Vagina (tissue), 2 donors: Measurements from ENCODE around the gene JAKMIP3. TPM values are rescaled to one million over a fixed set of nuclear protein-coding genes. Genes with fewer than 3 reads are reported as not detected.

Experiments
- DNase-seq, 2 donors: peaks; one replicate each; pipeline ENCODE4 v3.0.0-alpha.2; 2017; ENCODE audit errors: extremely low spot score in 2 of 2
- H3K27ac ChIP-seq: fragments of 200-600 bp; sonication (generic); one replicate; pipeline ENCODE4 v1.5.1; 2019
- H3K27me3 ChIP-seq: fragments of 200-600 bp; sonication (generic); one replicate; pipeline ENCODE4 v1.5.1; 2019
- H3K36me3 ChIP-seq, 2 donors: fragments of 200-600 bp; sonication (generic); one replicate each; pipeline ENCODE4 v1.5.1; 2017 to 2019
- H3K4me1 ChIP-seq: fragments of 200-600 bp; sonication (generic); one replicate; pipeline ENCODE4 v1.5.1; 2019
- H3K4me3 ChIP-seq, 2 donors: fragments of 200-600 bp; sonication (generic); 1 replicate in 1 of 2; 2 replicates in 1 of 2; pipeline ENCODE4 v1.5.1; 2016 to 2019
- H3K9me3 ChIP-seq: fragments of 200-600 bp; sonication (generic); one replicate; pipeline ENCODE4 v1.5.1; 2019
- CTCF ChIP-seq, 3 experiments: fragments of 450-650 bp in 2 of 3; fragments of 200-600 bp in 1 of 3; sonication (generic) in 1 of 3; IDR thresholded peaks; one replicate each; pipeline ENCODE4 v1.5.1; 2017 to 2019; ENCODE audit warnings: antibody characterized with exemption in 3 of 3, mild to moderate bottlenecking in 2 of 3, moderate library complexity in 2 of 3
- POLR2A ChIP-seq, 2 donors: fragments of 450-650 bp; IDR thresholded peaks; one replicate each; pipeline ENCODE4 v1.6.1; 2017; ENCODE audit warnings: antibody characterized with exemption in 2 of 2, mild to moderate bottlenecking in 2 of 2, moderate library complexity in 2 of 2
- POLR2AphosphoS5 ChIP-seq, 2 donors: sonication (generic); formaldehyde crosslinking; IDR thresholded peaks; one replicate each; pipeline ENCODE4 v1.9.0; 2017; ENCODE audit warnings: antibody characterized with exemption in 2 of 2, mild to moderate bottlenecking in 2 of 2, low read depth in 1 of 2; ENCODE audit not compliant: insufficient read depth in 1 of 2
- intact Hi-C: fragments of 100-400 bp; cut with DNase I; formaldehyde crosslinking; loops from one replicate; pipeline ENCODE4 v1.15.1; 2023
- total RNA-seq: library from RNA; depleted of rRNA; stranded (reverse); fragments of >200 nt; gene quantifications from one replicate; pipeline ENCODE4 v1.2.3, GENCODE V29; 2016

Gene JAKMIP3
- total RNA-seq, 1 donor from 2014 or later = 0.49 TPM

- no peak for DNase-seq
- intact Hi-C loops = no loop called here
- no peaks in the 10 kb centered on the region for H3K27me3 ChIP-seq
- H3K4me1 ChIP-seq = peaks cover 3% of the 10 kb centered on the region
- H3K36me3 ChIP-seq = no peaks in the 10 kb centered on the region
- no peaks in the 10 kb centered on the region for H3K9me3 ChIP-seq
- no peak for TF ChIP-seq POLR2A (IDR thresholded peaks at IDR 0.05)
- no peak for TF ChIP-seq CTCF (IDR thresholded peaks at IDR 0.05)
- no peak for TF ChIP-seq POLR2AphosphoS5 (IDR thresholded peaks at IDR 0.05; ENCODE audit: insufficient read depth in 1 of 2, low read depth in 1 of 2)
- H3K4me3 ChIP-seq = no peak overlapping the region
- no peak overlapping the region for H3K27ac ChIP-seq
Observed at GRCh38 chr10:132030898-132031463, 34.8 kb upstream of the JAKMIP3 start.

GRCh38 chr10:132033632-132034031 lies 32.1 kb upstream of the JAKMIP3 start:
- Histone ChIP-seq H3K36me3 (no peaks in the 10 kb centered on the region), H3K9me3 (no peaks in the 10 kb centered on the region), H3K27me3 (no peaks in the 10 kb centered on the region), H3K27ac (no peak overlapping the region), H3K4me1 (peaks cover 6% of the 10 kb centered on the region), H3K4me3 (no peak overlapping the region)
- intact Hi-C loops = no loop called here
- TF ChIP-seq POLR2AphosphoS5 (IDR thresholded peaks at IDR 0.05; ENCODE audit: insufficient read depth in 1 of 2, low read depth in 1 of 2) (no peak), CTCF (IDR thresholded peaks at IDR 0.05) (no peak), POLR2A (IDR thresholded peaks at IDR 0.05) (no peak)
- no peak for DNase-seq

GRCh38 chr10:132035476-132035875 lies 30.3 kb upstream of the JAKMIP3 start:
- Histone ChIP-seq H3K4me3 (no peak overlapping the region), H3K4me1 (peaks cover 6% of the 10 kb centered on the region), H3K27me3 (no peaks in the 10 kb centered on the region), H3K27ac (no peak overlapping the region), H3K9me3 (no peaks in the 10 kb centered on the region), H3K36me3 (no peaks in the 10 kb centered on the region)
- DNase-seq = no peak
- intact Hi-C loops = no loop called here
- TF ChIP-seq POLR2AphosphoS5 (IDR thresholded peaks at IDR 0.05; ENCODE audit: insufficient read depth in 1 of 2, low read depth in 1 of 2) = no peak
- no peak for TF ChIP-seq CTCF (IDR thresholded peaks at IDR 0.05)
- TF ChIP-seq POLR2A (IDR thresholded peaks at IDR 0.05) = no peak

- TF ChIP-seq POLR2A (IDR thresholded peaks at IDR 0.05) (no peak), POLR2AphosphoS5 (IDR thresholded peaks at IDR 0.05; ENCODE audit: insufficient read depth in 1 of 2, low read depth in 1 of 2) (no peak), CTCF (IDR thresholded peaks at IDR 0.05) (no peak)
- no peak overlapping the region for H3K27ac ChIP-seq
- H3K36me3 ChIP-seq = no peaks in the 10 kb centered on the region
- DNase-seq = no peak
- H3K4me1 ChIP-seq = peaks cover 6% of the 10 kb centered on the region
- H3K27me3 ChIP-seq = no peaks in the 10 kb centered on the region
- intact Hi-C loops = no loop called here
- H3K9me3 ChIP-seq = no peaks in the 10 kb centered on the region
- H3K4me3 ChIP-seq = peak overlapping the region; percentile 44 to 57
Observed at GRCh38 chr10:132036153-132036886, 29.4 kb upstream of the JAKMIP3 start.
